ENCODE results near the gene CNTNAP2. TPM values are rescaled to one million over a fixed set of nuclear protein-coding genes. Genes with fewer than 3 reads are reported as not detected.

The CNTNAP2 gene
- total RNA-seq, 1 experiment from 2014 or later, result 64.5 TPM

- Histone ChIP-seq H2AFZ (ENCODE audit: low read length) (no peak overlapping the region), H3K23ac (ENCODE audit: insufficient read length, low read depth, low read length) (no peak overlapping the region), H3K27me3 (ENCODE audit: insufficient read depth, low read length) (no peaks in the 10 kb centered on the region), H3K14ac (ENCODE audit: insufficient read depth, low read length) (no peak overlapping the region), H4K5ac (ENCODE audit: insufficient read length, low read depth, low read length) (no peak overlapping the region), H3T11ph (ENCODE audit: low read length) (no peak overlapping the region), H3K27ac (ENCODE audit: insufficient read length, low read depth, low read length) (no peak overlapping the region), H3K79me2 (ENCODE audit: insufficient read depth, low read length) (no peaks in the 10 kb centered on the region), H2BK5ac (ENCODE audit: insufficient read length, low read length) (no peak overlapping the region), H3K56ac (ENCODE audit: insufficient read length, low read depth, low read length) (no peak overlapping the region), H3K23me2 (ENCODE audit: insufficient read length, low read depth, low read length, poor library complexity, severe bottlenecking) (no peaks in the 10 kb centered on the region), H4K91ac (ENCODE audit: insufficient read length, low read depth, low read length) (no peak overlapping the region), H3K18ac (ENCODE audit: insufficient read length, low read depth, low read length) (no peak overlapping the region), H2BK20ac (ENCODE audit: low read depth, low read length, poor library complexity, severe bottlenecking) (no peak overlapping the region), H2BK120ac (ENCODE audit: low read depth, low read length, poor library complexity, severe bottlenecking) (no peak overlapping the region), H2AK5ac (ENCODE audit: insufficient read length, low read length) (no peak overlapping the region), H3K9me3 (ENCODE audit: control insufficient read depth, low read depth, low read length) (no peaks in the 10 kb centered on the region), H2BK12ac (ENCODE audit: insufficient read length, low read depth, low read length) (no peak overlapping the region), H3K9ac (ENCODE audit: extremely low read depth, insufficient read length, low read length) (no peak overlapping the region), H3K4me1 (ENCODE audit: insufficient read depth, low read length) (no peaks in the 10 kb centered on the region), H4K8ac (replicated peaks; ENCODE audit: insufficient read length, low read depth, low read length) (no peak overlapping the region), H3K79me1 (ENCODE audit: insufficient read depth, low read depth, low read length, poor library complexity, severe bottlenecking) (no peaks in the 10 kb centered on the region), H3K4me2 (ENCODE audit: insufficient read depth, insufficient read length, low read length) (no peak overlapping the region), H2BK15ac (ENCODE audit: low read depth, low read length) (no peak overlapping the region), H4K20me1 (ENCODE audit: control insufficient read depth, insufficient read depth, insufficient read length) (no peaks in the 10 kb centered on the region), H3K4ac (ENCODE audit: low read depth, low read length) (no peak overlapping the region)
- no CpG with 5 or more reads among the region's 5 CpGs for WGBS (ENCODE audit: extremely low coverage, insufficient read length, low lambda C conversion rate)
- H3K9me3 Mint-ChIP-seq, result no peaks in the 10 kb centered on the region
- H3K36me3 Mint-ChIP-seq (ENCODE audit: insufficient read depth in 1 of 3, low read depth in 3 of 3), result no peaks in the 10 kb centered on the region
- H3K4me1 Mint-ChIP-seq, result no peaks in the 10 kb centered on the region
- no peak overlapping the region for H3K4me3 Mint-ChIP-seq
- no peak overlapping the region for H3K27ac Mint-ChIP-seq
- TF ChIP-seq CTCF (conservative IDR thresholded peaks at IDR 0.05), result no peak
- no peak for DNase-seq
- H3K27me3 Mint-ChIP-seq (ENCODE audit: low read depth), result peaks cover 1% of the 10 kb centered on the region; the same call in 1 of the 2 replicates
These were observed 1119.2 kb downstream of the CNTNAP2 start for GRCh38 chr7:147235645-147236382.
